Hindlimb muscle (tissue), 1 donor: ENCODE measurements around the gene PHLDB3. TPM values are rescaled to one million over a fixed set of nuclear protein-coding genes. Genes with fewer than 3 reads are reported as not detected.
A peak's percentile ranks its signal among the peaks of the same experiment; 100 is the strongest.

Source experiments
- DNase-seq: peaks from one replicate; pipeline ENCODE4 v3.0.0-alpha.2; 2013
- polyA plus RNA-seq: library from polyadenylated mRNA; unstranded; fragments of 120-200 nt; gene quantifications from one replicate; pipeline ENCODE4 v1.2.1, GENCODE V29; 2013; ENCODE audit not compliant: insufficient read length

The PHLDB3 gene
- polyA plus RNA-seq, 1 donor, result 6.4 TPM

- no peak for DNase-seq
Measured at GRCh38 chr19:43496960-43497359, 7.6 kb downstream of the PHLDB3 start.

- no peak for DNase-seq
Measured at GRCh38 chr19:43495082-43495481, 9.5 kb downstream of the PHLDB3 start.

GRCh38 chr19:43490759-43491158 is 13.8 kb downstream of the PHLDB3 start:
- no peak for DNase-seq

DNA sequence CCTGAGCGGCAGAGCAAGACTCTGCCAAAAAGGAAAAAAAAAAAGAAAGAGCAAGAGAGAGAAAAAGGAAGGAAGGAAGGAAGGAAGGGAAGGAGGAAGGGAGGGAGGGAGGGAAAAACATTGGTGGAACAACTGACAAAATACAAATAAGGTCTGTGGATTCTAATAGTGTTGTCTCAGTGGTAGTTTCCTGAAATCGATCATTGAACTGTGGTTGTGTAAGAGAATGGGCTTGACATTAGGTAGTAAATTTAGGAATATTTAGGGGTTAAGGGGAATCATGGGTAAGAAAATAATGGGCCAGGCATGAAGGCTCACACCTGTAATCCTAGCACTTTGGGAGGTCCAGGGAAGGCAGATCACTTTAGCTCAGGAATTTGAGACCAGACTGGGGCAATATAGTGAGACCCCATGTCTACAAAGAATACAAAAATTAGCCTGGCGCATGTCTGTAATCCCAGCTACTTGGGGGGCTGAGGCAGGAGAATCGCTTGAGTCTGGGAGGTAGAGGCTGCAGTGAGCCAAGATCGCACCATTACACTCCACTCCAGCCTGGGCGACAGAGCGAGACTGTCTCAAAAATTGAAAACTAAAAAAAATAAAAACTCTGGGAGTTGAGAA is 14.5 kb downstream of the PHLDB3 start:
- DNase-seq, result no peak

DNA sequence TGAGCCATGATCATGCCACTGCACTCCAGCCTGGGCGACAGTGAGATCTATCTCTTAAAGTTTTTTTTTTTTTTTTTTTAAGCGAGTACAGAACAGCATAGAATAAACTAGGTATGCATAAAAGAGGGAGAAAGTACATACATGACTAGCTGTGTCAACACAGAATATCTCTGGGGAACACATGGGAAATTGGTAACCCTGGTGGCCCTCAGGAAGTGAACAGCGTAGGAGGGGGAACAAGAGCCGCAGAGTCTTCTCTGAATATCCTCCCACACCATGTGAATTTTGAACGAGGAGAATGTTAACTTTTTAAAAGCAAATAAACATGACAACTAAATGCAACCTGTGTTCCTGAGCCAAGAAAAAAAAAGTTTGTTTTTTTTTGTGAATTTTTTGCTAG is 15.2 kb downstream of the PHLDB3 start:
- no peak for DNase-seq

DNA sequence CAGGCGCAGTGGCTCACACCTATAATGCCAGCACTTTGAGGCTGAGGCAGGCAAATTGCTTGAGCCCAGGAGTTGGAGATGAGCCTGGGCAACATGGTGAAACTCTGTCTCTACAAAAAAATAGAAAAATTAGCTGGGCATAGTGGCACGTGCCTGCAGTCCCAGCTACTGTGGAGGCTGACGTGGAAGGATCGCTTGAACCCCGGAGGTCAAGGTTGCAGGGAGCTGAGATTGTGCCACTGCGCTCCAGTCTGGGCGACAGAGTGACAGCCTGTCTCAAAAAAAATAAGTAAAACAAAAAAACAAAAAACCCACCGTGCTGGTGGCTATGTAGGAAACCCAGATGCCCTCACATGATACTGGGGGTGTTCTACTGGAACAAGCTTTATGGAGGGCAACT is 16.4 kb downstream of the PHLDB3 start:
- no peak for DNase-seq

DNA sequence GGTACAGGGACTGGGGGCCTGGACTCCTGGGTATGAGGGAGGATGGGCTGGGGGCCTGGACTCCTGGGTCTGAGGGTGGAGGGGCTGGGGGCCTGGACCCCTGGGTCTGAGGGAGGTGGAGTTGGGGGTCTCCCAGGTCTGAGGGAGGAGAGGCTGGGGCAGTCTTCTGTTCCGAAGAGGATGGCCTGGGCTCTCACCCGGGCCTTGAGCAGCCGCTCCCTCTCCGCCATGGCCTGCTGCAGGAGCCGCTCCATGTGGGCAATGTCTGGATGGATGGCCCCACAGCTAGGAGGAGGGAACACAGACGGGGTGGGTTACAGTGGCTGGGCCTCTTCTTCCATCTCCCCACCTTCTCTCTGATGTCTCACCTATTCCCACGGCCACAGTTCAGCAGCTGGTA is 18.1 kb downstream of the PHLDB3 start:
- DNase-seq, result no peak

- no peak for DNase-seq
Measured at GRCh38 chr19:43485951-43486350, 18.6 kb downstream of the PHLDB3 start.

- DNase-seq, result no peak
Measured at GRCh38 chr19:43483281-43483680, 21.3 kb downstream of the PHLDB3 start.

DNA sequence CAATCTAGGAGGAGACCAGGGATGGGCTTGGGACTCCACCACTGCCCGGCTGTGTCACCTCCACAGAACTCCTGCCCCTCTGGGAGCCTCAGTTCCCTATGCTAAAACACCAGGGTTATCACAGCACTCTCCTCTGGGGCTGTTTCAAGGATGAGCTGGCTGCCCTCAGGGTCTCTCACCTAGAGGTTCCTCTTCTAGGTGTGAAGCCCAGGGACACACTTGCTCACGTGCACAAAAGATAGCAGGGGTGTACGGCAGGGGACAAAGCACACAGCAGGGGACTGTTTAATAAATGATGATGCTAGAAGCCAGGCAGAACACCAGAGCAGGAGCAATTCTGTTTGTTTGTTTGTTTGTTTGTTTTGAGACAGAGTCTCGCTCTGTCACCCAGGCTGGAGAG is 22.4 kb downstream of the PHLDB3 start:
- no peak for DNase-seq

DNA sequence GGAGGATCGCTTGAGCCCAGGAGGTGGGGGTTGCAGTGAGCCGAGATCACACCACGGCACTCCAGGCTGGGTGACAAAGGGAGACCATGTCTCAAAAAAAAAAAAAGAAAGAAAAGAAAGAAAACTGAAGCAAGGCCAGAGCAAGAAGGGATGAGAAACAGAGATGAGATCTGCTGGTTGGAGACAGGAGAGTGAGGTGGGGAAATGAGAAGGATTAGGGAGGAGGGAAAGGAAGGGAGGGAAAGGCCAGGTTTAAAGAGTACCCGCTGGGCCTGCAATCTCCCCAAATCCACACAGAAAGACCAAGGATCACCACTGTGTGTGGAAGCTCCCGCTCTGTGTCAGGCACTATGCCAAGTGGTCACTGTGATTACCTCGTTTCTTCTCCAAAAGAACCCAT is 22.8 kb downstream of the PHLDB3 start:
- DNase-seq, result no peak

- DNase-seq, result no peak
Measured at GRCh38 chr19:43480574-43480973, 24.0 kb downstream of the PHLDB3 start.

- DNase-seq, result no peak
Measured at GRCh38 chr19:43479961-43480561, 24.5 kb downstream of the PHLDB3 start.

DNA sequence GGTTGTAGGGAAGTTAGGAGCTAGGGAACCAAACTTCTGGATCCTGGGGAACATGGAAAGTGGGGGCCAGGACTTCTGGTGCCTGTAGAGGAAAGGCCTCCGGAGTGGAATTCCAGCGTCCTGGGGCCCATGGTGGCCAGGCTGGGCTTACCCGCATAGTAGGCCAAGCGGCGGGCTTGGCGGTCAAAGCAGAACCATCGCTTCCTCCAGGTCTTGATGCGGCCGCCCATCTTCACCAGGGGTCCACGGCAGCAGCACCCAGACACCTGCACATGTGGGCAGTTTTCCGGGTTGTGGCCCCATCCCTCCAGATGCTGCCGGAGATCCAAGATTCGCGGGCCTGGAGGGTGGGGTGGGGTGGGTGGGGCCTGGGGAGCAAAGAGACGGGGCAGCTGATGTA is 25.3 kb downstream of the PHLDB3 start:
- DNase-seq, result no peak

DNA sequence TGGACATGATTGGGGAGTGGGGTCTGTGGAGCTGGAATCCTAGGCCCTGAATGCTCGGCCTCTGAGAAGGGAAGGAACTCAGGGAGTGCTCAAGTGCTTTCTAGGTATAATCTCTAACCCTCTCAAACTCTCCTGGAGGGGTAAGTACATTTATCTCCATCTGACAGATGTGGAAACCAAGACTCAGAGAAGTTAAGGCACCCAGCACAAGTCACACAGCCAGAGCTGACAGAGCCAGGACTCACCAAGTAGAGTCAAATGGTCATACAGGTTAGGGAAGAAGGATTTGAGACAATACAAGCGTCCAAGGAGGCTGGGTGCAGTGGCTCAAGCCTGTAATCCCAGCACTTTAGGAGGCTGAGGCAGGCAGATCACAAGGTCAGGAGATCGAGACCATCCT is 26.2 kb downstream of the PHLDB3 start:
- no peak for DNase-seq

GRCh38 chr19:43476606-43477005 is 27.9 kb downstream of the PHLDB3 start:
- no peak for DNase-seq

DNA sequence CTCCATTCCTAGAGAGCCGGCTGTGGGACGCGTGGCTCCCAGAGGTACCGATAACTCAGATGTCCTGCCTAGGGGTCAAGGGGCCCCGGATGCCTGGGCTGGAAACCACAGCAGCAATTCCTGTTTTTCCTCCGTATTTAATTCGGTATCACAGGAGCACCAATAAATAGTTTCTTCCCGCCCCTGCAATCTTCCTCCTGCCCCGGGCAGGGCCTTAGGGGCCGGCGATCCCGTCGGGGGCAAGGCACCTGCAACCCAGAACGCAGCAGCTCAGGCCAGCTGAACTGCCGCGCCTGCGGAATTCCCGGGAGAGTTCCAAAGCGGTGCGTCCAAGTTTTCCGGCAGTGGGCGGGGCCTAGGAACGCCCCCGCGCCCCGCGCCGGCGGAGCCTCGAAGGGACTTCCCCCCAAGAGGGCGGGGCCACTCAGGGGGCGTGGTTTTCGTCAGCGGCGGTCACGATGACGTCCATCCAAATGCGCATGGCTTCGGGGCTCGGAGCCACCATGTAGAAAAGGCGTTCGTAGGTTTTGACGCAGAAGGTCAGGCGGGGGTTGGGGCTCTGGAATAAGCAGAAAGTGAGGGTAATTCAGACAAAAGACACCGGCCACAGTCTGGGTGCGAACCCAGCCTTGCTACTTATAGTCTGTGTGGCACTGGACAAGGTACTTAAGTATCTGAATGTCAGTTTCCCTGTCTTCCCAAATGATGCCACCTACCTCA is 29.4 kb downstream of the PHLDB3 start:
- DNase-seq, result peak; percentile 94

- no peak for DNase-seq
Measured at GRCh38 chr19:43474487-43474886, 30.1 kb downstream of the PHLDB3 start.

- no peak for DNase-seq
Measured at GRCh38 chr19:43471091-43471490, 33.5 kb downstream of the PHLDB3 start.

DNA sequence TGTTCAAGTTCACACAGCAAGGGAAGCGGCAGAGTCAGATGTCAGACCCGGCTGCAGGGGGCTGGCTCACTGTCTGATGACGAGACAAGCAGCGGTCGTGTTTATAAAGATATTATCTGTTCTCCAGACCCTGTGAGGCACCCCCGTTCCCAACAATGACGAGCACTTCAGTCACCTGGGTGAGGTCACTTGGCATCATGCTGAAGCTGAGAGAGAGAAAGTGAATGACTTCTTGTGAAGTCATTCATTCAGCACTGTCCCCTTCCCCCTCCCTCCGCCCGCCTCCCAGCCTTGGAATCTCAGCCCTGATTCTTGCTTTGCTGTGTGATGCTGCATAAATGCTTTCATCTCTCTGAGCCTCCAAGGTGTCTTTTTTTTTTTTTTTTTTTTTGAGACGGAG is 34.3 kb downstream of the PHLDB3 start:
- no peak for DNase-seq

DNA sequence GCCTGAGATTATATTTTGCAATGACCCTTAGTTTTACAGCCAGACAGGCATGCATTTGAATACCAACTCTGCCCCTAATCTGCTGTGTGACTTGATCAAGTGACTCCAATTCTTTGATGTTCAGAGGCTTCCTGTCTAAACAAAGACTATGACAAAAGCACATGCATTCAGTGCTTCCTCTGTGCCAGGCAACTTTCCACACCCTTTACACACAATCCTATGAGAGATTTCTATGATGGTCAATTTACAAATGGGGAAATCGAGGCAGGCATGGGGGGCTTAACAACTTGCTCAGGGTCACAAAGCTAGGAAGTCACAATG is 35.4 kb downstream of the PHLDB3 start:
- no peak for DNase-seq

DNA sequence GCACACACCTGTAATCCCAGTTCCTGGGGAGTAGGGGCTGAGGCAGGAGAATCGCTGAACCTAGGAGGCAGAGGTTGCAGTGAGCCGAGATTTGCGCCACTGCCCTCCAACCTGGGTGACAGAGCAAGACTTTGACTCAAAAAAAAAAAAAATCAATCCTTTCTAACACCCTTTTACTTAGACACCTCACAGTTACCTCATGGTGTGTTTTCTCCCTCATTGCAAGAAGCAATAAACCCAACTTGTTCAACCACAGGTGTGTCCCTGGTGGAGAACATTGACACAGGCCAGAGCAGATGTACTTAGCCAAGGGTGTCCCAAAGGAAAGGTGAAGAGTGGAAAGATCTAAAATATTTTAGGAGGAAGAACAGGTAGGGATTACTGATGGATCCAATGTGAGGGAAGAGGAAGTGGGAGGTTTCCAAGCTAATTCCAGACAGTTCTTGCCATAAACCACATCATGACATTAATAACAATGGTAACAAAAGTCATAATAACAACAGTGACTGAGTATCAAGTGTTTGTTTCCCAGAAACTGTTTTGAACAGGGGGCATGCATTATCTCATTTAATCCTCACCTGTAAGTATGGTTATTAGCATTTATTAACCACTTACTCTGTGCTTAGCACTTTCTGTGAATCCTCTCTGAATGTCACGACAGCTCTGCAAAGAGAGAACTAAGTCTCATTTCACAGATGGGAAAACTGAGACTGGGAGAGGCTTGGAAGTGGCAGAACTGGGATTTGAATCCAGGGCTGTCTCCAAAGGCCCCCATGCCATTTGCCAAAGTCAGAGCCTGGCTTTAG is 36.0 kb downstream of the PHLDB3 start:
- DNase-seq, result no peak

- no peak for DNase-seq
Measured at GRCh38 chr19:43467730-43468129, 36.8 kb downstream of the PHLDB3 start.

- no peak for DNase-seq
Measured at GRCh38 chr19:43467276-43467675, 37.3 kb downstream of the PHLDB3 start.
